Loucy (cell line): ENCODE measurements around the gene APOA5.

ENCODE experiments used
- H2AFZ ChIP-seq: fragments of 200-600 bp; sonication (generic); 2 replicates; pipeline ENCODE4 v1.6.0; 2016; ENCODE audit warnings: antibody characterized with exemption, mild to moderate bottlenecking, low read length, moderate library complexity
- H3F3A ChIP-seq: fragments of 200-600 bp; 2 replicates; pipeline ENCODE4 v1.6.0; 2016; ENCODE audit warnings: antibody characterized with exemption, low read depth, mild to moderate bottlenecking
- H3K27me3 ChIP-seq: fragments of 200-600 bp; sonication (generic); 2 replicates; pipeline ENCODE4 v1.6.1; 2014; ENCODE audit warnings: low read length, mild to moderate bottlenecking; ENCODE audit not compliant: insufficient read depth, poor library complexity, severe bottlenecking
- H3K36me3 ChIP-seq: fragments of 200-600 bp; sonication (generic); 2 replicates; pipeline ENCODE4 v1.6.1; 2016; ENCODE audit warnings: low read length; ENCODE audit not compliant: insufficient read depth
- H3K4me1 ChIP-seq: fragments of 200-600 bp; sonication (generic); 2 replicates; pipeline ENCODE4 v1.5.1; 2014; ENCODE audit warnings: low read length, mild to moderate bottlenecking; ENCODE audit not compliant: insufficient read depth, poor library complexity, severe bottlenecking
- H3K4me2 ChIP-seq: fragments of 200-600 bp; sonication (generic); 2 replicates; pipeline ENCODE4 v1.6.0; 2014; ENCODE audit warnings: antibody characterized with exemption, low read length, low read depth, mild to moderate bottlenecking; ENCODE audit not compliant: poor library complexity, severe bottlenecking
- H3K4me3 ChIP-seq: fragments of 200-600 bp; sonication (generic); 2 replicates; pipeline ENCODE4 v1.5.1; 2014; ENCODE audit warnings: low read length, mild to moderate bottlenecking, mixed read lengths; ENCODE audit not compliant: poor library complexity, severe bottlenecking
- H3K79me2 ChIP-seq: fragments of 200-600 bp; sonication (generic); 2 replicates; pipeline ENCODE4 v1.6.1; 2014; ENCODE audit warnings: low read length; ENCODE audit not compliant: insufficient read depth
- H3K9ac ChIP-seq: fragments of 200-600 bp; sonication (generic); 2 replicates; pipeline ENCODE4 v1.6.0; 2014; ENCODE audit warnings: mild to moderate bottlenecking, low read depth, low read length, moderate library complexity; ENCODE audit not compliant: poor library complexity, severe bottlenecking
- H3K9me2 ChIP-seq: fragments of 200-600 bp; sonication (generic); replicated peaks from 2 replicates; pipeline ENCODE4 v1.6.1; 2016; ENCODE audit warnings: low read depth, low read length, mixed read lengths
- H3K9me3 ChIP-seq: fragments of 200-600 bp; sonication (generic); 2 replicates; pipeline ENCODE4 v1.6.1; 2014; ENCODE audit warnings: mild to moderate bottlenecking, antibody characterized with exemption, low read length, low read depth; ENCODE audit not compliant: insufficient read depth
- H4K20me1 ChIP-seq: fragments of 200-600 bp; sonication (generic); 2 replicates; pipeline ENCODE4 v1.6.0; 2014; ENCODE audit warnings: antibody characterized with exemption, low read length, mild to moderate bottlenecking; ENCODE audit not compliant: insufficient read depth, poor library complexity, severe bottlenecking
- EZH2phosphoT487 ChIP-seq: fragments of 200-600 bp; IDR thresholded peaks from 2 replicates; pipeline ENCODE4 v1.6.1; 2018; ENCODE audit warnings: antibody characterized with exemption, mild to moderate bottlenecking, moderate library complexity, borderline replicate concordance

Gene APOA5

GRCh38 chr11:116740741-116741140 lies 50.9 kb downstream of the APOA5 start:
- Histone ChIP-seq H3F3A (no peaks in the 10 kb centered on the region), H3K4me1 (no peaks in the 10 kb centered on the region), H3K9me3 (no peaks in the 10 kb centered on the region), H3K79me2 (no peaks in the 10 kb centered on the region), H2AFZ (no peak overlapping the region), H4K20me1 (no peaks in the 10 kb centered on the region), H3K4me2 (no peak overlapping the region), H3K4me3 (no peak overlapping the region), H3K36me3 (peaks cover 6% of the 10 kb centered on the region; the same call in 1 of the 2 replicates), H3K9ac (no peak overlapping the region), H3K9me2 (no peaks in the 10 kb centered on the region), H3K27me3 (no peaks in the 10 kb centered on the region)
- no peak for TF ChIP-seq EZH2phosphoT487
